Measurements from ENCODE around the gene NAT14.

Gene NAT14

DNA sequence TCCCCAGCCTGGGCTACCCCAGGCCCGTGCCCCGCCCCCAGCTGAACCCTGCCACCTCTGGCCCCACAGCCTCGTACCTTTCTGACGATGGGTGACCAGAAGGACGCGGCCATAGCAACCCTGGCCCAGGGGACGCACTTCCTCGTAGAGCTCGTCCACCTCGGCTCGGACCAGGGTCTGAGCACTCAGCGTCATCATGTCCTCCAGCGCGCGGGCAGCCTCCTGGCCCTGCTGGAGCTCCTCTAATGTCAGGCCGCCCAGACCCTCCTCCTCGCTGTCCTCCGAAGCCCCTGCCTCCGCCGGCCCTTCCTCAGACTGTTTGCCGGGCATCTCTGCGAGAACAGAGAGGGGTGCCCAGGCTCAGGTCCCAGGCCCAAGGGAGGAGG is 51.0 kb downstream of the NAT14 start:
- no peak overlapping the region for H3K4me3 Mint-ChIP-seq
- DNase-seq (no peak), ATAC-seq (no peak)
- H3K36me3 Mint-ChIP-seq (ENCODE audit: low read depth), result no peaks in the 10 kb centered on the region
- H3K27me3 Mint-ChIP-seq, result no peaks in the 10 kb centered on the region
- no peaks in the 10 kb centered on the region for H3K9me3 Mint-ChIP-seq
- no peaks in the 10 kb centered on the region for H3K4me1 Mint-ChIP-seq
- H3K27ac Mint-ChIP-seq, result no peak overlapping the region

GRCh38 chr19:55536366-55536765 is 51.4 kb downstream of the NAT14 start:
- Mint-ChIP-seq H3K27me3 (no peaks in the 10 kb centered on the region), H3K27ac (no peak overlapping the region), H3K9me3 (no peaks in the 10 kb centered on the region), H3K4me3 (no peak overlapping the region), H3K4me1 (no peaks in the 10 kb centered on the region), H3K36me3 (ENCODE audit: low read depth) (no peaks in the 10 kb centered on the region)
- ATAC-seq, result no peak
- no peak for DNase-seq
